ENCODE data around the gene HPCAL4. TPM values are rescaled to one million over a fixed set of nuclear protein-coding genes. Genes with fewer than 3 reads are reported as not detected.

The HPCAL4 gene
- total and polyA plus RNA-seq, 10 of the 15 experiments (the other 5 are each of a cell fraction or from before 2014, with no cell fraction given) = 0.05 to 0.18 (median 0.06) TPM; not detected in 5

DNA sequence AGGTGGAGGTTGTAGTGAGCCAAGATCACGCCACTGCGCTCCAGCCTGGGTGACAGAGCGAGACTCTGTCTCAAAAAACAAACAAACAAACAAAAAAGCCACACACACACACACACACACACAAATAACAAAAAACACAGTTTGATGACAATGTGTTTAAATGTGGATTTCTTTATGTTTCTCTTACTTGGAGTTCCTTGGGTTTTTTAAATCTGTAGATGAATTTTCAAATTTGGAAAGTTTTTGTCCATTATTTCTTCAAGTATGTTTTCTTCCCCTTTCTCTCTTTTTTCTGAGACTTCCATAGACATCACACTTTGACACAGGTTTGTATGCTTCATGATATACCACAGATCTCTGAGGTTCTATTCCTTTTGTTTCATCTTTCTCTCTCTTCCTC, 35.4 kb upstream of the HPCAL4 start (continued):
- TF ChIP-seq, protein P1, sequence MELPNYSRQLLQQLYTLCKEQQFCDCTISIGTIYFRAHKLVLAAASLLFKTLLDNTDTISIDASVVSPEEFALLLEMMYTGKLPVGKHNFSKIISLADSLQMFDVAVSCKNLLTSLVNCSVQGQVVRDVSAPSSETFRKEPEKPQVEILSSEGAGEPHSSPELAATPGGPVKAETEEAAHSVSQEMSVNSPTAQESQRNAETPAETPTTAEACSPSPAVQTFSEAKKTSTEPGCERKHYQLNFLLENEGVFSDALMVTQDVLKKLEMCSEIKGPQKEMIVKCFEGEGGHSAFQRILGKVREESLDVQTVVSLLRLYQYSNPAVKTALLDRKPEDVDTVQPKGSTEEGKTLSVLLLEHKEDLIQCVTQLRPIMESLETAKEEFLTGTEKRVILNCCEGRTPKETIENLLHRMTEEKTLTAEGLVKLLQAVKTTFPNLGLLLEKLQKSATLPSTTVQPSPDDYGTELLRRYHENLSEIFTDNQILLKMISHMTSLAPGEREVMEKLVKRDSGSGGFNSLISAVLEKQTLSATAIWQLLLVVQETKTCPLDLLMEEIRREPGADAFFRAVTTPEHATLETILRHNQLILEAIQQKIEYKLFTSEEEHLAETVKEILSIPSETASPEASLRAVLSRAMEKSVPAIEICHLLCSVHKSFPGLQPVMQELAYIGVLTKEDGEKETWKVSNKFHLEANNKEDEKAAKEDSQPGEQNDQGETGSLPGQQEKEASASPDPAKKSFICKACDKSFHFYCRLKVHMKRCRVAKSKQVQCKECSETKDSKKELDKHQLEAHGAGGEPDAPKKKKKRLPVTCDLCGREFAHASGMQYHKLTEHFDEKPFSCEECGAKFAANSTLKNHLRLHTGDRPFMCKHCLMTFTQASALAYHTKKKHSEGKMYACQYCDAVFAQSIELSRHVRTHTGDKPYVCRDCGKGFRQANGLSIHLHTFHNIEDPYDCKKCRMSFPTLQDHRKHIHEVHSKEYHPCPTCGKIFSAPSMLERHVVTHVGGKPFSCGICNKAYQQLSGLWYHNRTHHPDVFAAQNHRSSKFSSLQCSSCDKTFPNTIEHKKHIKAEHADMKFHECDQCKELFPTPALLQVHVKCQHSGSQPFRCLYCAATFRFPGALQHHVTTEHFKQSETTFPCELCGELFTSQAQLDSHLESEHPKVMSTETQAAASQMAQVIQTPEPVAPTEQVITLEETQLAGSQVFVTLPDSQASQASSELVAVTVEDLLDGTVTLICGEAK (IDR thresholded peaks at IDR 0.05; ENCODE audit: borderline replicate concordance) = no peak
- TF ChIP-seq EED (IDR thresholded peaks at IDR 0.05; ENCODE audit: low read depth) (no peak), TAF1 (IDR thresholded peaks at IDR 0.05; ENCODE audit: borderline replicate concordance, low read depth, low read length) (no peak), ZBED1 (IDR thresholded peaks at IDR 0.05; ENCODE audit: borderline replicate concordance) (no peak), GATAD2B (conservative IDR thresholded peaks at IDR 0.05; ENCODE audit: low read depth) (no peak), CREB1 (IDR thresholded peaks at IDR 0.05; ENCODE audit: low read depth) (no peak), CTCF (IDR thresholded peaks at IDR 0.05 in 2 of 3, conservative IDR thresholded peaks at IDR 0.05 in 1 of 3; ENCODE audit: control insufficient read depth in 2 of 3, extremely low read depth in 1 of 3, insufficient read depth in 1 of 3, low read depth in 3 of 3, low read length in 3 of 3) (no peak), GABPA (IDR thresholded peaks at IDR 0.05; ENCODE audit: low read depth) (no peak), CBX3 (IDR thresholded peaks at IDR 0.05; ENCODE audit: borderline replicate concordance, low read depth) (no peak), MTA2 (IDR thresholded peaks at IDR 0.05; ENCODE audit: low read depth) (no peak), RAD21 (IDR thresholded peaks at IDR 0.05; ENCODE audit: insufficient read depth, low read depth, low read length) (no peak)

Data from GM12878 (cell line).